GM23338 (cell line): ENCODE results near the gene ZNF22. TPM values are rescaled to one million over a fixed set of nuclear protein-coding genes. Genes with fewer than 3 reads are reported as not detected.

ENCODE experiments used
- ATAC-seq: fragments of 200-7000 bp; cut with Tn5 transposase; 3 replicates; pipeline ENCODE4 v1.9.1; 2020
- DNase-seq: peaks from one replicate; pipeline ENCODE4 v3.0.0-alpha.2; 2015; ENCODE audit warnings: low spot score
- H2AFZ ChIP-seq: fragments of 200-600 bp; sonication (generic); 2 replicates; pipeline ENCODE4 v1.8.0; 2016; ENCODE audit warnings: antibody characterized with exemption, mild to moderate bottlenecking, moderate library complexity
- H3F3A ChIP-seq: fragments of 200-600 bp; sonication (generic); replicated peaks from 2 replicates; pipeline ENCODE4 v1.8.0; 2017; ENCODE audit warnings: antibody characterized with exemption, mixed run types, low read depth
- H3K27ac ChIP-seq: fragments of 200-600 bp; sonication (generic); 2 replicates; pipeline ENCODE4 v1.6.1; 2016; ENCODE audit warnings: low read depth
- H3K27me3 ChIP-seq: fragments of 200-600 bp; sonication (generic); 2 replicates; pipeline ENCODE4 v1.8.0; 2016; ENCODE audit warnings: mild to moderate bottlenecking, mixed run types, moderate library complexity; ENCODE audit not compliant: insufficient read depth
- H3K36me3 ChIP-seq: fragments of 200-600 bp; sonication (generic); 2 replicates; pipeline ENCODE4 v1.8.0; 2016; ENCODE audit warnings: mild to moderate bottlenecking; ENCODE audit not compliant: insufficient read depth
- H3K4me1 ChIP-seq: fragments of 200-600 bp; sonication (generic); 2 replicates; pipeline ENCODE4 v1.8.0; 2016; ENCODE audit warnings: mild to moderate bottlenecking, moderate library complexity; ENCODE audit not compliant: insufficient read depth
- H3K4me2 ChIP-seq: fragments of 200-600 bp; sonication (generic); 2 replicates; pipeline ENCODE4 v1.7.1; 2017; ENCODE audit warnings: mixed run types
- H3K4me3 ChIP-seq: fragments of 200-600 bp; sonication (generic); 2 replicates; pipeline ENCODE4 v1.6.1; 2016; ENCODE audit warnings: mixed run types
- H3K79me2 ChIP-seq: fragments of 200-600 bp; sonication (generic); replicated peaks from 2 replicates; pipeline ENCODE4 v1.8.0; 2017; ENCODE audit warnings: mild to moderate bottlenecking; ENCODE audit not compliant: insufficient read depth
- H3K9me2 ChIP-seq: fragments of 200-600 bp; sonication (generic); 2 replicates; pipeline ENCODE4 v1.8.0; 2017; ENCODE audit not compliant: insufficient read depth
- H4K20me1 ChIP-seq: fragments of 200-600 bp; sonication (generic); replicated peaks from 2 replicates; pipeline ENCODE4 v1.8.0; 2017; ENCODE audit warnings: mild to moderate bottlenecking; ENCODE audit not compliant: insufficient read depth
- H3K27ac Mint-ChIP-seq: 2 replicates; pipeline ENCODE4 v1.8.0; 2020; ENCODE audit warnings: inconsistent platforms, mild to moderate bottlenecking, moderate library complexity, mixed read lengths
- H3K27me3 Mint-ChIP-seq: 3 replicates; pipeline ENCODE4 v1.8.0; 2022; ENCODE audit warnings: low read depth, mild to moderate bottlenecking, moderate library complexity, mixed read lengths, inconsistent platforms; ENCODE audit not compliant: insufficient read depth, poor library complexity
- H3K36me3 Mint-ChIP-seq: 3 replicates; pipeline ENCODE4 v1.8.0; 2021; ENCODE audit warnings: low read depth, mild to moderate bottlenecking, inconsistent platforms, moderate library complexity, mixed read lengths
- H3K4me1 Mint-ChIP-seq: 3 replicates; pipeline ENCODE4 v1.8.0; 2020; ENCODE audit warnings: mild to moderate bottlenecking, inconsistent platforms, mixed read lengths
- H3K4me3 Mint-ChIP-seq: 3 replicates; pipeline ENCODE4 v1.8.0; 2021; ENCODE audit warnings: moderate library complexity, mild to moderate bottlenecking, inconsistent platforms, mixed read lengths
- H3K9me3 Mint-ChIP-seq: 3 replicates; pipeline ENCODE4 v1.8.0; 2020; ENCODE audit warnings: moderate library complexity, mild to moderate bottlenecking, inconsistent platforms, mixed read lengths
- CREB1 ChIP-seq: fragments of 250-450 bp; sonication (Bioruptor Pico); IDR thresholded peaks from 2 replicates; pipeline ENCODE4 v1.5.0; 2020; ENCODE audit warnings: low read depth, mild to moderate bottlenecking, moderate library complexity
- CTCF ChIP-seq, 2 experiments: fragments of 200-600 bp in 1 of 2; sonication (generic) in 1 of 2; conservative IDR thresholded peaks; 2 replicates each; pipeline versions ENCODE4 v1.5.1 to v1.6.1; 2016 to 2017; ENCODE audit warnings: antibody characterized with exemption in 2 of 2, low read depth in 2 of 2, mild to moderate bottlenecking in 2 of 2, moderate library complexity in 1 of 2
- EZH2 ChIP-seq: fragments of 200-600 bp; sonication (generic); IDR thresholded peaks from one replicate; pipeline ENCODE4 v1.8.0; 2017; ENCODE audit warnings: antibody characterized with exemption, mild to moderate bottlenecking, low read depth; ENCODE audit not compliant: unreplicated experiment
- JUNB ChIP-seq: IDR thresholded peaks from one replicate; pipeline ENCODE4 v1.6.1; 2016; ENCODE audit warnings: antibody characterized with exemption; ENCODE audit not compliant: unreplicated experiment
- NANOG ChIP-seq: IDR thresholded peaks from 2 replicates; pipeline ENCODE4 v1.6.1; 2016; ENCODE audit warnings: antibody characterized with exemption, borderline replicate concordance
- POLR2AphosphoS5 ChIP-seq: IDR thresholded peaks from 2 replicates; pipeline ENCODE4 v1.6.1; 2016; ENCODE audit warnings: antibody characterized with exemption, low read depth
- REST ChIP-seq: IDR thresholded peaks from one replicate; pipeline ENCODE4 v1.6.1; 2018; ENCODE audit warnings: antibody characterized with exemption; ENCODE audit not compliant: unreplicated experiment
- ZNF114 ChIP-seq: fragments of 250-450 bp; sonication (Bioruptor Pico); IDR thresholded peaks from 2 replicates; pipeline ENCODE4 v1.5.0; 2020; ENCODE audit warnings: mild to moderate bottlenecking, moderate library complexity
- ZNF462 ChIP-seq: fragments of 250-450 bp; sonication (Bioruptor Pico); IDR thresholded peaks from 2 replicates; pipeline ENCODE4 v1.5.0; 2020; ENCODE audit warnings: mild to moderate bottlenecking, moderate library complexity
- polyA plus RNA-seq: library from polyadenylated mRNA; unstranded; fragments of >200 nt; fragmentation: Nextera tagmentation; extraction: Ambion mirVana; gene quantifications from 2 replicates; pipeline ENCODE4 v1.2.1, GENCODE V29; 2016
- total RNA-seq: library from RNA; depleted of rRNA; stranded (reverse); fragments of >200 nt; shearing (Covaris generic); gene quantifications from 2 replicates; pipeline ENCODE4 v1.2.3, GENCODE V29; 2014

The ZNF22 gene
- total and polyA plus RNA-seq, 2 experiments from 2014 or later: 40.5 to 81.8 TPM

- Histone ChIP-seq H3K9me2 (no peaks in the 10 kb centered on the region), H3K36me3 (no peaks in the 10 kb centered on the region), H3K4me1 (peaks cover 39% of the 10 kb centered on the region), H3K79me2 (no peaks in the 10 kb centered on the region), H4K20me1 (no peaks in the 10 kb centered on the region), H3K4me2 (no peak overlapping the region), H3K27ac (no peak overlapping the region), H3F3A (no peaks in the 10 kb centered on the region), H3K27me3 (no peaks in the 10 kb centered on the region), H3K4me3 (no peak overlapping the region), H2AFZ (no peak overlapping the region)
- Mint-ChIP-seq H3K27me3 (peaks cover 19% of the 10 kb centered on the region), H3K9me3 (no peaks in the 10 kb centered on the region), H3K36me3 (no peaks in the 10 kb centered on the region; the same call in 2 of the 3 replicates), H3K4me1 (peaks cover 56% of the 10 kb centered on the region), H3K4me3 (no peak overlapping the region), H3K27ac (no peak overlapping the region)
- ATAC-seq (no peak), DNase-seq (no peak)
- TF ChIP-seq JUNB (no peak), EZH2 (no peak), CREB1 (CRISPR knock-in tag) (no peak), ZNF114 (CRISPR knock-in tag) (no peak), CTCF (conservative IDR thresholded peaks at IDR 0.05; ENCODE audit: low read depth in 2 of 2) (no peak), NANOG (no peak), REST (no peak), ZNF462 (CRISPR knock-in tag) (no peak), POLR2AphosphoS5 (no peak)
Observed at GRCh38 chr10:44982496-44982895, 18.2 kb upstream of the ZNF22 start.
